GM21515 (cell line): ENCODE measurements around the gene TRABD2B.

Experiments
- ATAC-seq: cut with Tn5 transposase; IDR thresholded peaks from one replicate; pipeline ENCODE4 v1.9.1; 2021; ENCODE audit not compliant: unreplicated experiment

Gene TRABD2B

GRCh38 chr1:47784497-47784822, 212.7 kb downstream of the TRABD2B start:
- ATAC-seq: no peak

GRCh38 chr1:47783638-47784496, 213.3 kb downstream of the TRABD2B start:
- no peak for ATAC-seq

GRCh38 chr1:47782414-47783166, 214.6 kb downstream of the TRABD2B start:
- no peak for ATAC-seq

GRCh38 chr1:47781171-47781959, 215.8 kb downstream of the TRABD2B start:
- no peak for ATAC-seq

GRCh38 chr1:47780469-47780995, 216.7 kb downstream of the TRABD2B start:
- no peak for ATAC-seq

GRCh38 chr1:47779613-47780012, 217.6 kb downstream of the TRABD2B start:
- no peak for ATAC-seq

GRCh38 chr1:47778280-47778679, 218.9 kb downstream of the TRABD2B start:
- no peak for ATAC-seq

- ATAC-seq: no peak
Observed at GRCh38 chr1:47777322-47777721, 219.9 kb downstream of the TRABD2B start.

GRCh38 chr1:47776667-47777131, 220.5 kb downstream of the TRABD2B start:
- ATAC-seq: no peak

- ATAC-seq: no peak
Observed at GRCh38 chr1:47774986-47775834, 222.0 kb downstream of the TRABD2B start.

GRCh38 chr1:47772960-47773682, 224.1 kb downstream of the TRABD2B start:
- no peak for ATAC-seq

- ATAC-seq: no peak
Observed at GRCh38 chr1:47772281-47772680, 224.9 kb downstream of the TRABD2B start.

- no peak for ATAC-seq
Observed at GRCh38 chr1:47771751-47772150, 225.4 kb downstream of the TRABD2B start.

- no peak for ATAC-seq
Observed at GRCh38 chr1:47769983-47770382, 227.2 kb downstream of the TRABD2B start.

GRCh38 chr1:47769295-47769694, 227.9 kb downstream of the TRABD2B start:
- ATAC-seq: no peak

- ATAC-seq: no peak
Observed at GRCh38 chr1:47767741-47768100, 229.5 kb downstream of the TRABD2B start.

GRCh38 chr1:47766832-47767740, 230.1 kb downstream of the TRABD2B start:
- ATAC-seq: no peak

GRCh38 chr1:47765742-47766485, 231.3 kb downstream of the TRABD2B start:
- ATAC-seq: no peak
